HG03575 (cell line): ENCODE results near the gene RBM4B.

Source experiments
- ATAC-seq: cut with Tn5 transposase; IDR thresholded peaks from one replicate; pipeline ENCODE4 v1.9.1; 2021; ENCODE audit not compliant: unreplicated experiment, insufficient number of reproducible peaks, low FRiP score; ENCODE audit errors: extremely low read depth

The RBM4B gene

GRCh38 chr11:66708701-66709100 lies 31.0 kb upstream of the RBM4B start:
- ATAC-seq = no peak

DNA sequence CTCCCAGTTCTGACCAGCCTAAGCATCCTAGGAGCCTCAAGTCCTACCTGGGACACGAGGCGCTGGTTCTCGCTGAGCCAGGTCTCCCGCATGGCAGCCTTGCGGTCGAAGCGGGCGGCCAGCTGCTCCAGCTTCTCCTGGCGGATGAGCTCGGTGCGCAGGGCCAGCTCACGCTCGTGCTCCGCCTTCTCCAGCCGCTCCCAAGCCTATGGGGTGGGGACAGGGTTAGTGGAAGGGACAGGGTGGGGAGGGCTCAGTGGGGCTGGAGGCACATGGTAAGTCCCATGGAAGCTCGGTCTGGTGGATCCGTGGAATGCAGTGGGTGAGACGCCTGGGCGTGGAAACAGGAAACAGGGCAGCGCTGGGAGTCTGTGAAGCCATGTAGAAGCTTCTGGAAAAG lies 30.4 kb upstream of the RBM4B start:
- ATAC-seq = no peak

DNA sequence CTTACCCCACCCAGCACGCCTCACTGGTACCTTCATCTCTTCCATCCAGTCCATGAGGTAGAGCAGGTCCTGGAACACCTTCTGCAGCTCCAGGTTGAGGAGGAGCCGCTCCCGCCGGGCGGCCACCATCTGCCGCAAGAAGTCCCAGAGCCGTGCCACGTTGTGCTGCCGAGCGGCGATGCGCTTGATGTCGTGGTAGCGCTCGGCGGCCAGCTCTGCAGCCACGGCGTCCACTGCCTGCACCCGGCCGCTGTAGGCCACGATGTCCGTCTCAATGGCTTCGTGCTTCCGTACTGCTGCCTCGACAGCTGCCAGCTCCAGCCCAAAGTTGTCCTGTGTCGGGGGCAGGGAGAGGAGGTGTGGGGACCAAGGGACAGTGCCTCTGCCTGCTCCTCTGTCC lies 29.8 kb upstream of the RBM4B start:
- no peak for ATAC-seq

- ATAC-seq = no peak
Measured at GRCh38 chr11:66706989-66707388, 29.3 kb upstream of the RBM4B start.

- ATAC-seq = no peak
Measured at GRCh38 chr11:66705587-66706335, 28.1 kb upstream of the RBM4B start.

DNA sequence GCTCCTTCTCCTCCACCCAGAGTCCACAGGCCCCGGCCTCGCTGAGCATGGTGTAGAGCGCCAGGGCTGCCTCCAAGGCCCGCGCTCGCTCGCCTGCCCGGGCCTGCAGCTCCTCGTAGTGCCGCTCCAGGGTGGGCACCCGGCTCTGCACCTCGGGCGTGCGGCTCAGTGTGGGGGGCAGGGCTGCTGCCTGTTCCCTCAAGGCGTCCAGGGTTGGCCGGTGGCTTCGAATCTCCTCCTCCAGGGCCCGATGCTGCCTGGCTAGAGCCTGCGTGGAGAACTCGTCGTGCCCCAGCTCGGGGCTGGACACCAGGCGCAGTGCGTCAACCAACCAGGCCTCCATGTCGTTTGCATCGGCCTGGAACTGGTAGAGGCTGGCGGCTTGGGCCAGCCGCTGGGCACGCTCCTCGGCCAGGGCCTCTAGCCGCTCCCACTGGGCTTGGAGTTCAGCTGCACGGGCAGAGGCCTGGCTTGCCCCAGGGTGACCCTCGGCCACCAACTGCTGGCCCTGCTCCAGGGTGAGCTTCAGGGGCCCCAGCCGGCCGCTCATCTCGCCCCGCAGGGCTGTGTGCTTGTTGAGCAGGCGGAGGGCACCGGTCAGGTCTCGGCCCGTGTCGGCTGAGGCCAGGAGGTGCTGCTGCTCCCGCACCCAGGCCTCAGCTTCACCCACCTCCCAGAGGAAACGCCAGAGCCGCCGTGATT lies 27.1 kb upstream of the RBM4B start:
- ATAC-seq = no peak

DNA sequence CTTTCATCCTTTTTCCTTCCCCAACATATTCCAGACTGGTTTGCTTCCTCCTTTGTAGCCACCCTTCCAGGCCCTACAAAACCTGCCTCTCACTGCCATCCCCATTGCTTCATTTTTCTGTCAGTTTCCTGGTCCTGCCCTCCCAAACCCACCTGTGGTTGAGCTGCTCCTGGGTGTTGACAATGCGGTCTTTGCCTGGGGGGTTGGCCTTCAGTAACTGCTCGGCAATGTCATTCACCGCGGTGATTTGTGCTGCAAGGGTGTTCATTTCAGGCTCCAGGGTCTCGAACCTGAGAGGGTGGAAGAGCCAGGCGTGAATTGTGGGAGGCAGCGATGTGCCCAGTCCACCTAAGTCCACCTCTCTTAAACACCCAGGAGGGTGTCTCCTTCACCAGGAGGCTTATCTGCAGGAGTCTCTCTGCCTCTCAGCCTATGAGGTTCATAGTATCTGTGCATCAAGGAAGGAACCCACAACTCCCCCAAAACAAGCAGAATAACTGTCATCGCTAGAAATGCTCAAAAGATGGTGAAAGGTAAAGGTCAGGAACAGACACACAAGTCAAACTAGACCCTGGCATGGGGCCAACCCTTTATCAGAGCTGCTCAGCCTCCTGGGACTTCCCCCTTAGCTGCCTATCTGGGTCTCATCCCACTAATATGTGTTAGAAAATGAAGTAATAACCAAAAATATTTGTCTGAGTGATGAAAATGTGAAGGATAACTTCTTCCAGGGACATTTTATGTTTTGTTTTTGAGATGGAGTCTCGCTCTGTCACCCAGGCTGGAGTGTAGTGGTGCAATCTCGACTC lies 23.9 kb upstream of the RBM4B start:
- no peak for ATAC-seq

- ATAC-seq = no peak
Measured at GRCh38 chr11:66700742-66701141, 23.1 kb upstream of the RBM4B start.

GRCh38 chr11:66700337-66700736 lies 22.6 kb upstream of the RBM4B start:
- ATAC-seq = no peak

- no peak for ATAC-seq
Measured at GRCh38 chr11:66698491-66698890, 20.8 kb upstream of the RBM4B start.

GRCh38 chr11:66697988-66698387 lies 20.3 kb upstream of the RBM4B start:
- ATAC-seq = no peak

DNA sequence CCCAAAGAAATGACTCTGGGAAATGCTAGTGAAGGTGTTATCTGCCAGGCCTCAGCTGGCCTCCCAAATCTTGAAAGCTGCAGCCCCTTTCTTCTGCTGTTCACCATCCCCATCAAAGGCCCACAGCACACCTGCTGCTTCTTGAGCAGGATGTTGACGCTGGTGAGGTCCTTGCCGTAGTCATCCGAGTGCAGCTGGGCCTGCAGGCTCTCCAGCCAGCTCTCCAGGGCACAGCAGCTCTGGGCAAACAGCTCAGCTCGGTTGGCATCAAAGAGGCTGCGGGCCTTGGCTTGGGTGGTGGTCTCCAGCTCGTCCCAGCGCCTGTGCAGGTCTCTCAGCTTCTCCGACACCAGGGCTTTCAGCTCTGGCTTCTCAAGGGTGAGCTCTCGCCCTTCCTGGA lies 18.5 kb upstream of the RBM4B start:
- no peak for ATAC-seq

DNA sequence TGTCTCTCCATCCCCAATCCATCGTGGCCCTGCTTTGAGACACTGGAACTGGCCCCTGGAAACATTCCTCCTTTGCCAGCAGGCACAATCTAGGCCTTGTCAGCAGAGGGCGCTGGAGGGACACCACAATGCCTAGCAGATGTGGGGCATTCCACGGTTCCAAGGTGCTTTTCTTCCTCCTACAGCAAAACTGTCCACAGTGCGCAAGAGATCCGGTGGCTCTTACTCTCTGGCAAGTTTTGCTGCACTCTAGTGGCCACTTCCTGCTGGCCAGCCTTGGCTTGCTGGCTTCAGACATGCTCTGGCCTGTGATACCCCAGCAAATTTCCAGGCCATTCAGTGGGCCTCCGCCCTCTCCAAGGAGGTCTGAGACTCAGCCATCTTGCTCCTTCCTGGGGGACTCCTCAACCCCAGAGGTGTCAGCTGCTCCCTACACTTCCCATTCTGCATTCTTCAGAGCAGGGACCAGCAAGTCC lies 17.1 kb upstream of the RBM4B start:
- ATAC-seq = no peak

- no peak for ATAC-seq
Measured at GRCh38 chr11:66694056-66694410, 16.3 kb upstream of the RBM4B start.

GRCh38 chr11:66693356-66694055 lies 15.8 kb upstream of the RBM4B start:
- ATAC-seq = no peak

GRCh38 chr11:66692871-66693331 lies 15.2 kb upstream of the RBM4B start:
- ATAC-seq = no peak

- no peak for ATAC-seq
Measured at GRCh38 chr11:66692446-66692845, 14.8 kb upstream of the RBM4B start.

- no peak for ATAC-seq
Measured at GRCh38 chr11:66691311-66691980, 13.8 kb upstream of the RBM4B start.
